GM19395 (cell line): ENCODE measurements around the gene RMDN3.

ENCODE experiments used
- ATAC-seq: cut with Tn5 transposase; IDR thresholded peaks from one replicate; pipeline ENCODE4 v1.9.1; 2021; ENCODE audit warnings: mild to moderate bottlenecking, moderate library complexity; ENCODE audit not compliant: unreplicated experiment

RMDN3 gene

DNA sequence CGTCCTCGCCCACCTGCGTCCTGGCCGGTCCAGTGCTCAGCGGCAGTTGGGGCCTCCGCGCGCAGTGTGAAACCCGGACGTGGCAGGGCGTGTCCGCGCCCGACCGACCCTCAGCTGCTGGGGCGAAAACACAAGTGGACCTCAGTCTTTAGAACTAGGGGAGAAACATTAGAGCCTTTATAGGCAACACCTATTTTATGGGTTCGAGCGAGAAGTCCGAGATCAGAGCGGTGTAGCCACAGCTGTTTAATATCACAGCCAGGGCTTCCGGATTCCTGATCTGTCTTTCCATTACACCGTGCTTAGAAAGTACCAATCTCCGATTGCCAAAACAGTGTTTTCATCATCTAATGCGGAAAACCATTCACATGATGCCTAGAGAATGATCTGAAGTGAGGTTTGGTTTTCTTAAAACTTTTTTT lies 59.6 kb downstream of the RMDN3 start:
- peak; percentile 21 for ATAC-seq

DNA sequence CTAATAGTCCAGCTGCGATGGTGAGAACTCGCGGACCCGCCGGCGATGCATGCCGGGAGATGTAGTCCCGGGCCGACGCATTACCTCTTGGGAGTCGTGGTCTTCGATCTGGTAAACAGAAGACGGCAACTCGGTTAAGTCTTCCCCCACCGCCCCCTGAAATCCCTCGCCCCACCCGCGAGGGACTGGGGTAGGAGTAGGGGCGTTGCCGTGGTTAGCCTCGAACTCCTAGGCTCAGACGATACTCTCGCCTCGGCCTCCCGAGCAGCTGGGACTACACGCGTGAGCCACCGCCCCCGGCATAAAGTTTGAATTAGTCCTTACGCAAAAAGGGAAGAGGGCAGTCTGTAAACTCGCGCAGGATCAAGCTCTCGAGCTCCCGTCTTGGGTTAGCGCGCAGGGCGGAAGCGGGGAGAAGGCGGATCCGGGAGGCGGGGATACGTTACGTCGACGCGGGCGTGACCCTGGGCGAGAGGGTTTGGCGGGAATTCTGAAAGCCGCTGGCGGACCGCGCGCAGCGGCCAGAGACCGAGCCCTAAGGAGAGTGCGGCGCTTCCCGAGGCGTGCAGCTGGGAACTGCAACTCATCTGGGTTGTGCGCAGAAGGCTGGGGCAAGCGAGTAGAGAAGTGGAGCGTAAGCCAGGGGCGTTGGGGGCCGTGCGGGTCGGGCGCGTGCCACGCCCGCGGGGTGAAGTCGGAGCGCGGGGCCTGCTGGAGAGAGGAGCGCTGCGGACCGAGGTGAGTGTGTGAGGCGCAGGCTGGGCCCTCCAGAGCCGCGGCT lies 60.2 kb downstream of the RMDN3 start, which contains the start of gene RAD51:
Gene RAD51 (plus strand): TSS at position 487 of the 781 bp plus-strand sequence. CDS start 3,585 bp downstream, outside the sequence.
- peak; percentile 85 for ATAC-seq

DNA sequence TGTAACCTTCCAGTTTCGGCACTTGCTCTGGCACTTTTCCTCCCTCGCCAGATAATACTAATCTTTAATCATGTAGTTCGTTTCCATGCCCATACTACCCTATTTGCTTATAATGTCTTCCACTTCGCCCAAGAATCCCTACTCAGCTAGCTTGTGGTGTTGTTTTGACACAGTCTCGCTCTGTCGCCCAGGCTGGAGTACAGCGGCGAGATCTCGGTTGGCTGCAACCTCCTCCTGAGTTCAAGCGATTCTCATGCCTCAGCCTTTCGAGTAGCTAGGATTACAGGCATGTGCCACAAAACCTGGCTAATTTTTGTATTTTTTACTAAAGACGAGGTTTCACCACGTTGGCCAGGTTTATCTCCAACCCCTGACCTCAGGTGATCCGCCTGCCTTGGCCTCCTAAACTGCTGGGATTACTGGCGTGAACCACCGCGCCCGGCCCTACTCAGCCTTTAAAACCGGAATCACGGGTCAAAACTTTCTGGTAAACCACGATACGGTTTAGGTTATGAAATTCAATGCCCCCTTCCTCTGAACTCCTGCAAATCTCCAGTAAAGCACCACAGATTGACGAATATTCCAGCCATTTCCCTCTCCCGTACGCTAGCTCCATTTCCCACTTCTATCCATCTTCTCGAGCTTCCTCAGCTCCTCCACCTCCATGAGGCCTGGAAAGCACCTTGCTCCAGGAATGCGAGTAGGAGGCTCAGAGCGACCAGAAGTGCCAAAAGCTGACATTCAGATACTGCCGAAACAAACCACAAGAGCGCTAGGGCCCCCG lies 61.0 kb downstream of the RMDN3 start:
- ATAC-seq: peak; percentile 32

- no peak for ATAC-seq
These were observed 63.3 kb downstream of the RMDN3 start for GRCh38 chr15:40691737-40692136.

- no peak for ATAC-seq
These were observed 65.9 kb downstream of the RMDN3 start for GRCh38 chr15:40688932-40689799.
